Tibial artery (tissue), 4 donors: Measurements from ENCODE around the gene ZFAND2A.

Experiments
- DNase-seq, 2 donors: peaks; one replicate each; pipeline ENCODE4 v3.0.0-alpha.2; 2019
- H3K27ac ChIP-seq, 2 donors: fragments of 200-600 bp; sonication (generic) in 1 of 2; 1 replicate in 1 of 2; 2 replicates in 1 of 2; pipeline ENCODE4 v1.5.1; 2018 to 2019; ENCODE audit warnings: mild to moderate bottlenecking in 1 of 2
- H3K27me3 ChIP-seq, 2 donors: fragments of 200-600 bp; sonication (generic) in 1 of 2; one replicate each; pipeline versions ENCODE4 v1.5.1 to v1.6.0; 2016 to 2019
- H3K36me3 ChIP-seq, 3 donors: fragments of 200-600 bp; sonication (generic) in 2 of 3; one replicate each; pipeline ENCODE4 v1.5.1; 2016 to 2019; ENCODE audit warnings: mild to moderate bottlenecking in 2 of 3
- H3K4me1 ChIP-seq, 4 donors: fragments of 200-600 bp; sonication (generic) in 2 of 4; 1 replicate in 3 of 4; 2 replicates in 1 of 4; pipeline ENCODE4 v1.5.1; 2016 to 2019
- H3K4me3 ChIP-seq, 2 donors: fragments of 200-600 bp; sonication (generic) in 1 of 2; 1 replicate in 1 of 2; 2 replicates in 1 of 2; pipeline ENCODE4 v1.5.1; 2018 to 2019; ENCODE audit warnings: mild to moderate bottlenecking in 2 of 2
- H3K9me3 ChIP-seq, 3 donors: fragments of 200-600 bp; sonication (generic) in 1 of 3; one replicate each; pipeline ENCODE4 v1.5.1; 2016 to 2019
- intact Hi-C: fragments of 100-400 bp; cut with DNase I; formaldehyde crosslinking; loops from one replicate; pipeline ENCODE4 v1.15.0; 2023; ENCODE audit warnings: low total_unique reads
- TF ChIP-seq, protein P1 (sequence below), 2 experiments: fragments of 200-600 bp in 1 of 2; fragments of 450-650 bp in 1 of 2; IDR thresholded peaks; one replicate each; pipeline ENCODE4 v1.5.1; 2017 to 2019; ENCODE audit warnings: antibody characterized with exemption in 2 of 2, mild to moderate bottlenecking in 1 of 2, moderate library complexity in 1 of 2

The ZFAND2A gene

DNA sequence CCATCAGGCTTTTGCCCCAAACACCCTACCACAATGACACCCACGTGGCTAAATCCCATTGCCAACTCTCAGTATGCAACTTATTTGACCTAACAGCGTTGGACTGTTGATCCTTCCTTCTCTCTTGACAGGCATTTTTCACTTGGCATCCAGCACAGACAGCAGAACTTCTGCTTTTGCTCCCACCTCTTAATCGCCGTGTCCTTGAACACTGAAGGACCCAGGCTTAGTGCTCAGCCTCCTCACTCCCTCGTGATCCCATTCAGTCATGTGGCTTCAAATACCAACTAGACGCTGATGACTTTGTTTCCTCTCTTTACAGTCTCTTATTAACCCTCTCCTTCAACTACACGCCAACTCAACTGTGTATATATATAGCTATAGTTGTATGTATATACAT lies 25.0 kb downstream of the ZFAND2A start:
- no peaks in the 10 kb centered on the region for H3K9me3 ChIP-seq
- TF ChIP-seq, protein P1, sequence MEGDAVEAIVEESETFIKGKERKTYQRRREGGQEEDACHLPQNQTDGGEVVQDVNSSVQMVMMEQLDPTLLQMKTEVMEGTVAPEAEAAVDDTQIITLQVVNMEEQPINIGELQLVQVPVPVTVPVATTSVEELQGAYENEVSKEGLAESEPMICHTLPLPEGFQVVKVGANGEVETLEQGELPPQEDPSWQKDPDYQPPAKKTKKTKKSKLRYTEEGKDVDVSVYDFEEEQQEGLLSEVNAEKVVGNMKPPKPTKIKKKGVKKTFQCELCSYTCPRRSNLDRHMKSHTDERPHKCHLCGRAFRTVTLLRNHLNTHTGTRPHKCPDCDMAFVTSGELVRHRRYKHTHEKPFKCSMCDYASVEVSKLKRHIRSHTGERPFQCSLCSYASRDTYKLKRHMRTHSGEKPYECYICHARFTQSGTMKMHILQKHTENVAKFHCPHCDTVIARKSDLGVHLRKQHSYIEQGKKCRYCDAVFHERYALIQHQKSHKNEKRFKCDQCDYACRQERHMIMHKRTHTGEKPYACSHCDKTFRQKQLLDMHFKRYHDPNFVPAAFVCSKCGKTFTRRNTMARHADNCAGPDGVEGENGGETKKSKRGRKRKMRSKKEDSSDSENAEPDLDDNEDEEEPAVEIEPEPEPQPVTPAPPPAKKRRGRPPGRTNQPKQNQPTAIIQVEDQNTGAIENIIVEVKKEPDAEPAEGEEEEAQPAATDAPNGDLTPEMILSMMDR (IDR thresholded peaks at IDR 0.05): no peak
- H3K27ac ChIP-seq: no peak overlapping the region
- intact Hi-C loops: loop anchor here (5.0 kb wide), 1 partner anchor 48 kb away; the partner anchor contains the start of gene GPER1
- no peaks in the 10 kb centered on the region for H3K27me3 ChIP-seq
- peaks cover 0 to 2% (median 0%) of the 10 kb centered on the region in 3 donors for H3K36me3 ChIP-seq
- DNase-seq: no peak
- H3K4me3 ChIP-seq: no peak overlapping the region
- peaks cover 0 to 15% (median 14%) of the 10 kb centered on the region in 4 donors for H3K4me1 ChIP-seq

DNA sequence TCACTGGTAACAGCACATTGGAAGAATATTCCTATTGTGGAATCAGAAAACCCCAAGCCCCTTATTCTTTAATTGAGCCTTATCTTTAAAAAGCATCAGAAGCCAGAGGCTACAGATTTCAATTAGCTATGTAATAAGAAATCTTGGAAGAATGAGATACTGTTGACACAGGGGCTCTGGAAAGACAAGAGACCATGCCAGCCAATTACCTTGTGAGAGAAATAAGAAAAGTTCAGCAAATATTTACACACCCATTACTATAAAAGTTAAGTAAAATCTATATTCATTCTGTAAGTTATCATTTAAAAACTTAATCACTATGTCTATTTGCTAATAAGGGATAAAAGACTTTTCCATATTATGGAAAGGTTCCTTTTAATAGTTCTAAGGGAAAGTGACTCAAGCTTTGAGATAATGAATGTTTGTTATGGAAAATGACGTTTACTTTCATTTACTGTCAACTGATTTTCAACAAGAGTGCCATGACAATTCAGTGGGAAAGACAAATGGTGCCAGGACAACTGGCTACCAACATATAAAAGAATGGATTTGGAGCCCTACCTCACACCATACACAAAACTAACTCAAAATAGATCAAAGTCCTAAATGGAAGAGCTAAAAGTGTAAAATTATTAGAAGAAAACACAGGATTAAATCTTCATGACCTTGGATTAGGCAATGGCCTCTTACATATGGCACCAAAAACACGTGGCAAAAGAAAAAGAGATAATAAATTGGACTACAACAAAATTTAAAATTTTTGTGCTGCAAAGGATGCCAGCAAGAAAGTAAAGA lies 28.3 kb downstream of the ZFAND2A start:
- peaks cover 0 to under 1% (median under 1%) of the 10 kb centered on the region in 4 donors for H3K4me1 ChIP-seq
- TF ChIP-seq, protein P1 (IDR thresholded peaks at IDR 0.05): no peak
- no peaks in the 10 kb centered on the region for H3K27me3 ChIP-seq
- no peak overlapping the region for H3K4me3 ChIP-seq
- no peaks in the 10 kb centered on the region for H3K9me3 ChIP-seq
- no peak for DNase-seq
- H3K27ac ChIP-seq: no peak overlapping the region
- intact Hi-C loops: no loop called here
- peaks cover 0 to 15% (median 0%) of the 10 kb centered on the region in 3 donors for H3K36me3 ChIP-seq

DNA sequence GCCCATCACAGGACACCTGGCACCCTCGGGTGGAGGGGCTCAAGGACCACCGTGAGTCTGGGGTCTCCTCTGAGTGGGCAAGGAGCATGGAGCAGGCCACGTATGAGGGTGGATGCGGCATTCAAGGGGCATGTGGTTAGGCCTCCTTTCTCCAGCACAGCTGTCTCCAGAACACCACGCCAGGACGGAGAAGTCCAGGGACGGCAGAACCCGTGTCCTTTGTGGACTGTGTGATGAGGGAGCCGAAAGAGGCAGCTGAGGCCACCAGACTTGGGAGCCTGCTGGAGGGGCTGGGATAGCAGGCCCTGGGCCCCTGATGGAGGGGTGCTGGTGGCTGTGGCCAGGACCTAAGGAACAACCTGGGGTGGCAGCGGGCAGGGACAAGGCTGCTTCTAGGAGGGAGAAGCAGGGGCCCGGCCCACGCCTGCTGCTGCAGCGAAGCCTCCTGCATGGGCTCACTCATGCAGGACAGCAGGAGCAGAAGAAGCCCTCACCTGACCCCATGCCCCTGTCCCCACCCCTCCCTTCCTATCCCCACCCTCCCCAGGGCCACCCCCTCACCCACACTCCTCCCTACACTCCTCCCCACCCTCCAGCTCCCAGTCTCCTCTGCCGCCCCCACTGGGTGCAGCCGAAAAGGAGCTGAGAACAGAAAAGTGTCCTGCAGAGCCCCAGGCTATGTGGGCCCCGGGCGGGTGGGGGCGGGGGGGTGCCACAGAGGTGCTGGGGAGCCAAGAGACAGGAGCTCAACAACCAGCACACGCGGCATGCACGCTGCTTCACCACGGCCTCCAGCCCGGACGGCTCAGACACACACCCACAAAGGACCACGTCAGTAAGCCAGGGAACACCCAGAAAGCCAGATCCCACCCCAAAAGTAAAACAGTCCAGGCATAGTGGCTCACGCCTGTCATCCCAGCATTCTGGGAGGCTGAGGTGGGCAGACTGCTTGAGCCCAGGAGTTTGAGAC lies 29.7 kb downstream of the ZFAND2A start:
- Histone ChIP-seq H3K9me3 (no peaks in the 10 kb centered on the region), H3K4me1 (peaks cover 0 to 4% (median 1%) of the 10 kb centered on the region in 4 donors), H3K27ac (no peak overlapping the region), H3K36me3 (peaks cover 0 to 16% (median 0%) of the 10 kb centered on the region in 3 donors), H3K4me3 (no peak overlapping the region), H3K27me3 (no peaks in the 10 kb centered on the region)
- no peak for DNase-seq
- intact Hi-C loops: no loop called here
- TF ChIP-seq, protein P1 (IDR thresholded peaks at IDR 0.05): no peak

DNA sequence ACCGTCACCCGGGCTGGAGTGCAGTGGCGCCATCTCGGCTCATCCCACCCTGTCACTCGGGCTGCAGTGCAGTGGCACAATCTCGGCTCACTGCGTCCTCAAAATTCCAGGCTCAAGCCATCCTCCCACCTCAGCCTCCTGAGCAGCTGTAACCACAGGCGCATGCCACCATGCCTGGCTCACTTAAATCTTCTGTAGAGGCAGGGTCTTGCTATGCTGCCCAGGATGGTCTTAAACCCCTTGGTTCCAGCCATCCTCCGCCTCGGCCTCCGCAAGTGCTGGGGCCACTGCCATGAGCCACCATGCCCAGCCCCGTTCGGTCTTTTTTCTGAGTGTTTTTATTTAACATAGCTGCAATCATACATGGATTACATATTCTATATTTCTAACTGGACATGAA lies 30.6 kb downstream of the ZFAND2A start:
- H3K4me3 ChIP-seq: no peak overlapping the region
- no peak for DNase-seq
- no peaks in the 10 kb centered on the region for H3K27me3 ChIP-seq
- H3K4me1 ChIP-seq: peaks cover 0 to 13% (median 9%) of the 10 kb centered on the region in 4 donors
- no peak overlapping the region for H3K27ac ChIP-seq
- TF ChIP-seq, protein P1 (IDR thresholded peaks at IDR 0.05): no peak
- H3K36me3 ChIP-seq: peaks cover 0 to 16% (median 0%) of the 10 kb centered on the region in 3 donors
- H3K9me3 ChIP-seq: no peaks in the 10 kb centered on the region
- intact Hi-C loops: no loop called here

DNA sequence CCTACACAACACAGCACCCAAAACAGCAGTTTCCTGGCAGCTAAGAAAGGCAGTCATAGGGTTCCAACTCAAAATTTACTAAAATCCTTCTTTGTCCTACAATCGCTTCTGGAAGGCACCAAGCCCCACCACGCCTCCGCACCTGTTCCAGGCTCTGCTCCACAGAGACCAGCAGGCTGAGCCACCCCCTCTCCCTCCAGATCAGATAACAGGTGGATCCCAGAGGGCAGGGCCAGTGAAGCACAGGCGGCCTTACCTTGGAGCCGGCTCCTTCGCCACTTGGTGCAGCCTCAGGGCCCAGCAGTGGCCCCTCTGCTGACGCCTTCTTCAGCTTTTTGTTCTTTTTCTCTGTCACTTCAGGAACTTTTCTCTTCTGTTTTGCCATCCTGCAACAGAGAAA lies 33.0 kb downstream of the ZFAND2A start:
- H3K27ac ChIP-seq: no peak overlapping the region
- H3K4me3 ChIP-seq: no peak overlapping the region
- peaks cover 0 to 30% (median 22%) of the 10 kb centered on the region in 4 donors for H3K4me1 ChIP-seq
- intact Hi-C loops: no loop called here
- TF ChIP-seq, protein P1 (IDR thresholded peaks at IDR 0.05): no peak
- H3K9me3 ChIP-seq: no peaks in the 10 kb centered on the region
- no peaks in the 10 kb centered on the region for H3K27me3 ChIP-seq
- H3K36me3 ChIP-seq: peaks cover 0 to 16% (median 0%) of the 10 kb centered on the region in 3 donors
- no peak for DNase-seq
